SK-N-SH (cell line): Measurements from ENCODE around the gene SETBP1. TPM values are rescaled to one million over a fixed set of nuclear protein-coding genes. Genes with fewer than 3 reads are reported as not detected.

Source experiments
- CTCF ChIA-PET: fragments of 300-600, 350-600 bp; formaldehyde crosslinking; extraction: SDS; loops from one replicate; lab custom pipeline; 2021; lab: Yijun Ruan, JAX
- POLR2A ChIA-PET: fragments of 350-600 bp; sonication (Branson Sonifier 250); formaldehyde crosslinking; extraction: SDS; loops from one replicate; lab custom pipeline; 2020; ENCODE audit warnings: antibody characterized with exemption, inconsistent platforms; lab: Yijun Ruan, JAX
- DNase-seq: peaks from one replicate; pipeline ENCODE4 v3.0.0; 2012
- H2AFZ ChIP-seq: fragments of 200-600 bp; sonication (generic); 2 replicates; pipeline ENCODE4 v1.8.1; 2016; ENCODE audit warnings: antibody characterized with exemption, mild to moderate bottlenecking, low read depth
- H3F3A ChIP-seq: fragments of 200-600 bp; sonication (generic); replicated peaks from 2 replicates; pipeline ENCODE3; 2016; ENCODE audit warnings: antibody characterized with exemption, mild to moderate bottlenecking; ENCODE audit not compliant: insufficient read depth
- H3K27ac ChIP-seq, 2 experiments: fragments of 200-500 bp in 1 of 2; fragments of 200-600 bp in 1 of 2; sonication (Bioruptor generic) in 1 of 2; sonication (generic), shearing (Covaris generic) in 1 of 2; 2 replicates each; pipeline versions ENCODE4 v1.5.1 to v1.6.1; 2014 to 2016; ENCODE audit warnings: low read depth in 2 of 2, inconsistent platforms in 1 of 2, low read length in 1 of 2, mild to moderate bottlenecking in 1 of 2, mixed read lengths in 1 of 2
- H3K27me3 ChIP-seq: fragments of 200-600 bp; sonication (generic), shearing (Covaris generic); 2 replicates; pipeline ENCODE4 v1.6.1; 2016; ENCODE audit warnings: mixed run types; ENCODE audit not compliant: insufficient read depth
- H3K36me3 ChIP-seq, 2 experiments: fragments of 200-500 bp in 1 of 2; fragments of 200-600 bp in 1 of 2; sonication (Bioruptor generic) in 1 of 2; sonication (generic) in 1 of 2; replicated peaks in 1 of 2; 2 replicates each; pipeline versions ENCODE3 to v1.5.1; 2014 to 2016; ENCODE audit warnings: low read length in 1 of 2, mild to moderate bottlenecking in 1 of 2; ENCODE audit not compliant: insufficient read depth in 2 of 2, control insufficient read depth in 1 of 2
- H3K4me1 ChIP-seq, 2 experiments: fragments of 200-500 bp in 1 of 2; fragments of 200-600 bp in 1 of 2; sonication (Bioruptor generic) in 1 of 2; sonication (generic), shearing (Covaris generic) in 1 of 2; 2 replicates each; pipeline versions ENCODE4 v1.5.1 to v1.6.1; 2014 to 2016; ENCODE audit warnings: low read depth in 1 of 2, low read length in 1 of 2, mixed run types in 1 of 2; ENCODE audit not compliant: insufficient read depth in 2 of 2, control insufficient read depth in 1 of 2
- H3K4me2 ChIP-seq: fragments of 200-600 bp; sonication (generic), shearing (Covaris generic); 2 replicates; pipeline ENCODE4 v1.6.1; 2017; ENCODE audit warnings: mixed run types
- H3K4me3 ChIP-seq, 2 experiments: fragments of 200-500 bp in 1 of 2; fragments of 200-600 bp in 1 of 2; sonication (Bioruptor generic) in 1 of 2; sonication (generic), shearing (Covaris generic) in 1 of 2; 2 replicates each; pipeline versions ENCODE4 v1.5.1 to v1.8.1; 2014 to 2016; ENCODE audit warnings: low read depth in 2 of 2, inconsistent platforms in 1 of 2, low read length in 1 of 2, mild to moderate bottlenecking in 1 of 2, mixed read lengths in 1 of 2, moderate library complexity in 1 of 2
- H3K79me2 ChIP-seq: fragments of 200-600 bp; sonication (generic); 2 replicates; pipeline ENCODE4 v1.8.1; 2017; ENCODE audit warnings: mild to moderate bottlenecking; ENCODE audit not compliant: insufficient read depth
- H3K9ac ChIP-seq: fragments of 200-600 bp; sonication (generic); 2 replicates; pipeline ENCODE4 v1.6.1; 2017; ENCODE audit warnings: mixed run types
- H3K9me2 ChIP-seq: fragments of 200-600 bp; sonication (generic); 2 replicates; pipeline ENCODE4 v1.6.1; 2017; ENCODE audit warnings: mixed run types
- H3K9me3 ChIP-seq: fragments of 200-600 bp; sonication (generic); 2 replicates; pipeline ENCODE4 v1.6.1; 2017; ENCODE audit warnings: mixed run types, mild to moderate bottlenecking, moderate library complexity
- H4K20me1 ChIP-seq: fragments of 200-600 bp; sonication (generic); 2 replicates; pipeline ENCODE4 v1.6.1; 2017; ENCODE audit warnings: mild to moderate bottlenecking, mixed run types; ENCODE audit not compliant: insufficient read depth
- CHD2 ChIP-seq: fragments of 150-350 bp; IDR thresholded peaks from 2 replicates; pipeline ENCODE4 v1.6.1; 2018; ENCODE audit warnings: low read length; ENCODE audit not compliant: partially characterized antibody
- ELF1 ChIP-seq: IDR thresholded peaks from 2 replicates; pipeline ENCODE4 v1.4.0; 2012
- EP300 ChIP-seq, 2 experiments: IDR thresholded peaks; 2 replicates each; pipeline versions ENCODE4 v1.4.0 to v1.6.1; 2012; ENCODE audit warnings: borderline replicate concordance in 1 of 2, low read depth in 1 of 2, low read length in 1 of 2
- EZH2phosphoT487 ChIP-seq: fragments of 200-600 bp; sonication (generic); IDR thresholded peaks from 2 replicates; pipeline ENCODE4 v1.6.1; 2017; ENCODE audit warnings: low read depth, mixed run types, mild to moderate bottlenecking, antibody characterized with exemption, moderate library complexity, borderline replicate concordance
- FOSL2 ChIP-seq: IDR thresholded peaks from 2 replicates; pipeline ENCODE4 v1.4.0; 2012; ENCODE audit warnings: low read depth, mild to moderate bottlenecking, moderate library complexity, borderline replicate concordance
- FOXJ3 ChIP-seq: sonication (generic); formaldehyde crosslinking; IDR thresholded peaks from 2 replicates; pipeline ENCODE4 v1.5.1; 2020; ENCODE audit warnings: mild to moderate bottlenecking, missing genetic modification reagents
- FOXM1 ChIP-seq: IDR thresholded peaks from 2 replicates; pipeline ENCODE4 v1.4.0; 2012; ENCODE audit warnings: low read depth, mild to moderate bottlenecking
- GABPA ChIP-seq: IDR thresholded peaks from 2 replicates; pipeline ENCODE4 v1.4.0; 2012; ENCODE audit warnings: low read depth, mild to moderate bottlenecking
- GATA2 ChIP-seq: sonication (generic); formaldehyde crosslinking; IDR thresholded peaks from 2 replicates; pipeline ENCODE4 v1.5.0; 2020; ENCODE audit warnings: mild to moderate bottlenecking, missing genetic modification reagents
- IRF3 ChIP-seq: fragments of 150-350 bp; IDR thresholded peaks from 2 replicates; pipeline ENCODE4 v1.6.1; 2016; ENCODE audit warnings: mild to moderate bottlenecking, low read depth, low read length
- JUND ChIP-seq: IDR thresholded peaks from 2 replicates; pipeline ENCODE4 v1.4.0; 2012
- MAX ChIP-seq: IDR thresholded peaks from 2 replicates; pipeline ENCODE4 v1.4.0; 2012; ENCODE audit warnings: low read depth
- MEF2A ChIP-seq: IDR thresholded peaks from 2 replicates; pipeline ENCODE4 v1.4.0; 2012; ENCODE audit warnings: low read depth, borderline replicate concordance
- MXI1 ChIP-seq: IDR thresholded peaks from 2 replicates; pipeline ENCODE4 v1.6.1; 2012; ENCODE audit warnings: mild to moderate bottlenecking, low read depth, low read length, improper control_type of control experiment
- NFIC ChIP-seq: IDR thresholded peaks from 2 replicates; pipeline ENCODE4 v1.4.0; 2012; ENCODE audit warnings: borderline replicate concordance
- NRF1 ChIP-seq: IDR thresholded peaks from 2 replicates; pipeline ENCODE4 v1.6.1; 2012; ENCODE audit warnings: low read depth, mild to moderate bottlenecking, low read length
- POLR2AphosphoS5 ChIP-seq: IDR thresholded peaks from 2 replicates; pipeline ENCODE4 v1.6.1; 2012; ENCODE audit warnings: low read depth, low read length
- RAD21 ChIP-seq: IDR thresholded peaks from 2 replicates; pipeline ENCODE4 v1.6.1; 2012; ENCODE audit warnings: mild to moderate bottlenecking, low read length
- RCOR1 ChIP-seq: fragments of 150-350 bp; IDR thresholded peaks from 2 replicates; pipeline ENCODE4 v1.6.1; 2017; ENCODE audit warnings: antibody characterized with exemption, low read length
- RFX5 ChIP-seq: IDR thresholded peaks from 2 replicates; pipeline ENCODE4 v1.6.1; 2012; ENCODE audit warnings: mild to moderate bottlenecking, improper control_type of control experiment, low read length
- RXRA ChIP-seq: IDR thresholded peaks from 2 replicates; pipeline ENCODE4 v1.4.0; 2012; ENCODE audit warnings: low read depth, mild to moderate bottlenecking, borderline replicate concordance
- SIN3A ChIP-seq: IDR thresholded peaks from 2 replicates; pipeline ENCODE4 v1.6.1; 2012; ENCODE audit warnings: low read depth, mild to moderate bottlenecking, low read length, moderate library complexity, borderline replicate concordance
- TAF1 ChIP-seq: IDR thresholded peaks from 2 replicates; pipeline ENCODE4 v1.6.1; 2012; ENCODE audit warnings: low read depth, mild to moderate bottlenecking, low read length, moderate library complexity, borderline replicate concordance
- TCF12 ChIP-seq: IDR thresholded peaks from 2 replicates; pipeline ENCODE4 v1.4.0; 2012
- USF1 ChIP-seq: IDR thresholded peaks from 2 replicates; pipeline ENCODE4 v1.4.0; 2012; ENCODE audit warnings: low read depth, borderline replicate concordance
- YY1 ChIP-seq: IDR thresholded peaks from 2 replicates; pipeline ENCODE4 v1.4.0; 2012; ENCODE audit warnings: low read depth, mild to moderate bottlenecking
- WGBS: methylation state at CpG from one replicate; pipeline ENCODE4 v1.1.6; 2017; ENCODE audit warnings: low lambda C conversion rate; 5-methylcytosine and 5-hydroxymethylcytosine counted together
- polyA plus RNA-seq, 3 experiments: library from polyadenylated mRNA; depleted of rRNA; stranded (reverse); fragments of >200 nt; gene quantifications; 2 replicates each; pipeline ENCODE4 v1.2.3, GENCODE V29; 2012
- TF ChIP-seq, protein P1 (sequence below): fragments of 200-600 bp; sonication (generic); IDR thresholded peaks from 2 replicates; pipeline ENCODE4 v1.6.1; 2017; ENCODE audit warnings: antibody characterized with exemption, mild to moderate bottlenecking, moderate library complexity
- TF ChIP-seq, protein P2 (sequence below): IDR thresholded peaks from 2 replicates; pipeline ENCODE4 v1.6.1; 2012; ENCODE audit warnings: mild to moderate bottlenecking, low read depth, low read length, moderate library complexity

Gene SETBP1
- polyA plus RNA-seq, 1 of the 3 experiments (the other 2 are of a cell fraction): 3.0 TPM

DNA sequence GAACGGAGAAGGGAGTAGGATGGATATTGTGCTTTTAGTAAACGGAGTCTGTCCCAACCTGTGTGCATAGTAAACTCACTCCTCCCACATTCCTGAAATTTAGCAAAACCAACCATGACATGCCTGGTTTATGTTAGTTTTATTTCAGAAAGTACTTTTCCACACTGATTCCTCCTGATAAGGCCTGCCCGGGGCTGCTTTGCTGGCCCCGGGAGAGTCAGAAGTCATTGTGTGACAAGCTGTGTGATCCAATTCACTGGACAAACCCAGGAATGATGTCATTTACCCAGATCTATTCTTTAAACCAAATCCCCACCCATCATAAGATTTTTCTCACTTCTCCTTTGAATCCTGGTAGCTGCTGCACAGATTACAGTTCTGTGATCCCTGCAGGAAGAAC lies 109.0 kb downstream of the SETBP1 start:
- DNase-seq: peak; percentile 48
- TF ChIP-seq ELF1: no peak
- TF ChIP-seq RCOR1: peak; percentile 63
- no peak for TF ChIP-seq MAX
- peak; percentile 35; the same call in 1 of the 2 replicates for TF ChIP-seq JUND
- peak; percentile 33; the same call in 1 of the 2 replicates for TF ChIP-seq FOSL2
- no peak for TF ChIP-seq GABPA
- no peak for TF ChIP-seq USF1
- TF ChIP-seq SIN3A: no peak
- TF ChIP-seq, protein P1, sequence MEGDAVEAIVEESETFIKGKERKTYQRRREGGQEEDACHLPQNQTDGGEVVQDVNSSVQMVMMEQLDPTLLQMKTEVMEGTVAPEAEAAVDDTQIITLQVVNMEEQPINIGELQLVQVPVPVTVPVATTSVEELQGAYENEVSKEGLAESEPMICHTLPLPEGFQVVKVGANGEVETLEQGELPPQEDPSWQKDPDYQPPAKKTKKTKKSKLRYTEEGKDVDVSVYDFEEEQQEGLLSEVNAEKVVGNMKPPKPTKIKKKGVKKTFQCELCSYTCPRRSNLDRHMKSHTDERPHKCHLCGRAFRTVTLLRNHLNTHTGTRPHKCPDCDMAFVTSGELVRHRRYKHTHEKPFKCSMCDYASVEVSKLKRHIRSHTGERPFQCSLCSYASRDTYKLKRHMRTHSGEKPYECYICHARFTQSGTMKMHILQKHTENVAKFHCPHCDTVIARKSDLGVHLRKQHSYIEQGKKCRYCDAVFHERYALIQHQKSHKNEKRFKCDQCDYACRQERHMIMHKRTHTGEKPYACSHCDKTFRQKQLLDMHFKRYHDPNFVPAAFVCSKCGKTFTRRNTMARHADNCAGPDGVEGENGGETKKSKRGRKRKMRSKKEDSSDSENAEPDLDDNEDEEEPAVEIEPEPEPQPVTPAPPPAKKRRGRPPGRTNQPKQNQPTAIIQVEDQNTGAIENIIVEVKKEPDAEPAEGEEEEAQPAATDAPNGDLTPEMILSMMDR: no peak
- no peak for TF ChIP-seq RAD21
- TF ChIP-seq MXI1: no peak
- no peak for TF ChIP-seq MEF2A
- TF ChIP-seq TCF12: peak; percentile 90
- no peak for TF ChIP-seq TAF1
- TF ChIP-seq RFX5: no peak
- TF ChIP-seq, protein P2, sequence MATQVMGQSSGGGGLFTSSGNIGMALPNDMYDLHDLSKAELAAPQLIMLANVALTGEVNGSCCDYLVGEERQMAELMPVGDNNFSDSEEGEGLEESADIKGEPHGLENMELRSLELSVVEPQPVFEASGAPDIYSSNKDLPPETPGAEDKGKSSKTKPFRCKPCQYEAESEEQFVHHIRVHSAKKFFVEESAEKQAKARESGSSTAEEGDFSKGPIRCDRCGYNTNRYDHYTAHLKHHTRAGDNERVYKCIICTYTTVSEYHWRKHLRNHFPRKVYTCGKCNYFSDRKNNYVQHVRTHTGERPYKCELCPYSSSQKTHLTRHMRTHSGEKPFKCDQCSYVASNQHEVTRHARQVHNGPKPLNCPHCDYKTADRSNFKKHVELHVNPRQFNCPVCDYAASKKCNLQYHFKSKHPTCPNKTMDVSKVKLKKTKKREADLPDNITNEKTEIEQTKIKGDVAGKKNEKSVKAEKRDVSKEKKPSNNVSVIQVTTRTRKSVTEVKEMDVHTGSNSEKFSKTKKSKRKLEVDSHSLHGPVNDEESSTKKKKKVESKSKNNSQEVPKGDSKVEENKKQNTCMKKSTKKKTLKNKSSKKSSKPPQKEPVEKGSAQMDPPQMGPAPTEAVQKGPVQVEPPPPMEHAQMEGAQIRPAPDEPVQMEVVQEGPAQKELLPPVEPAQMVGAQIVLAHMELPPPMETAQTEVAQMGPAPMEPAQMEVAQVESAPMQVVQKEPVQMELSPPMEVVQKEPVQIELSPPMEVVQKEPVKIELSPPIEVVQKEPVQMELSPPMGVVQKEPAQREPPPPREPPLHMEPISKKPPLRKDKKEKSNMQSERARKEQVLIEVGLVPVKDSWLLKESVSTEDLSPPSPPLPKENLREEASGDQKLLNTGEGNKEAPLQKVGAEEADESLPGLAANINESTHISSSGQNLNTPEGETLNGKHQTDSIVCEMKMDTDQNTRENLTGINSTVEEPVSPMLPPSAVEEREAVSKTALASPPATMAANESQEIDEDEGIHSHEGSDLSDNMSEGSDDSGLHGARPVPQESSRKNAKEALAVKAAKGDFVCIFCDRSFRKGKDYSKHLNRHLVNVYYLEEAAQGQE: no peak
- 0 out of 2 replicates have a peak, but pooled peaks have one; percentile 20 for TF ChIP-seq NFIC
- no peak for TF ChIP-seq IRF3
- no peak for TF ChIP-seq YY1
- no peak for TF ChIP-seq CHD2
- no peak for TF ChIP-seq FOXJ3 (CRISPR knock-in tag)
- no peak for TF ChIP-seq NRF1
- TF ChIP-seq FOXM1: no peak
- TF ChIP-seq EP300 (IDR thresholded peaks at IDR 0.05; ENCODE audit: borderline replicate concordance in 1 of 2, low read depth in 1 of 2, low read length in 1 of 2): peak; percentile 32 to 46; a peak in 3 of 4 replicates
- no peak for TF ChIP-seq RXRA
- TF ChIP-seq GATA2 (CRISPR knock-in tag): peak; percentile 71
- TF ChIP-seq POLR2AphosphoS5: peak; percentile 36; the same call in 1 of the 2 replicates
- no peak for TF ChIP-seq EZH2phosphoT487

More for the DNA sequence above, 109.0 kb downstream of the SETBP1 start:
- no peaks in the 10 kb centered on the region for H3K27me3 ChIP-seq
- H3K4me3 ChIP-seq: no peak overlapping the region
- no peaks in the 10 kb centered on the region for H3K36me3 ChIP-seq
- H3K4me2 ChIP-seq: 0 out of 2 replicates have a peak overlapping the region, but pooled peaks have one; percentile 12
- H3K4me1 ChIP-seq: peaks cover 23 to 34% of the 10 kb centered on the region in 2 experiments; a peak in 3 of 4 replicates
- H3F3A ChIP-seq: no peaks in the 10 kb centered on the region
- no peak overlapping the region for H2AFZ ChIP-seq
- H3K27ac ChIP-seq: peak overlapping the region; percentile 26 to 67; a peak in 3 of 4 replicates
- H3K9me2 ChIP-seq: no peaks in the 10 kb centered on the region
- CTCF ChIA-PET: no interaction called here
- no peak overlapping the region for H3K9ac ChIP-seq
- WGBS: 20% methylated on average over 4 of the region's 4 CpGs
- POLR2A ChIA-PET: no interaction called here
- no peaks in the 10 kb centered on the region for H3K9me3 ChIP-seq
- H4K20me1 ChIP-seq: no peaks in the 10 kb centered on the region; the same call in 1 of the 2 replicates
- no peaks in the 10 kb centered on the region for H3K79me2 ChIP-seq
